CD4-positive, alpha-beta T cell treated with Interleukin-6 for 4 hours (primary cell): ENCODE results near the gene ERVFRD-1.

ENCODE experiments used
- DNase-seq: peaks from one replicate; pipeline ENCODE4 v3.0.0-alpha.2; 2020; ENCODE audit warnings: mixed read lengths

The ERVFRD-1 gene

DNA sequence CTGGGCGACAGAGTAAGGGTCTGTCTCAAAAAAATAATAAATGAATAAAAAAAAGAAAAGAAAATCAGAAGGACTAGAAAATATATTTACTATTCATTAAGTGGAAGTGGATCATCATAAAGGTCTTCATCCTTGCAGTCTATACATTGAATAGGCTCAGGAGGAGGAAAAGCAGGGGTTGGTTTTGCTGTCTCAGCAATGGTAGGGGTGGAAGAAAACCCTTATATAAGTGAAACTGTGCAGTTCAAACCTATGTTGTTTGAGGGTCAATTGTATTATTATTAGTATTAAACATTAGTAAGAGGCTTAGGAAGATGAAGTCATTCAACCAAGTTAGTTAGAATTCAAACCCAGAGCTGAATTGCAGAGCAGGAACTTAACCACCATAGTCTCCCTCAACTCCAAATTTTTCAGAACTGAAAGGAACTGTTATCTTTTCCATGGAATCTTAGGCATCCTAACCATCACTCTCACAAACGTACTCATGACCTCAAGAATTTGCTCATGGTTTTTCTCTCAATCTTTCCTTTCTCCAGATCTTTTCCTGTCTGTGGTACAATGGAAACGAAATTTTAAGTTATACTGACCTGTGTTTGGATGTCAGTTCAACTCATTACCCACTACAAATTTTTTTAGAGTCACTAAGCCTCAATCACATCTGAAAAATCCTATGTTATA lies 25.6 kb downstream of the ERVFRD-1 start:
- no peak for DNase-seq

GRCh38 chr6:11083956-11084355 lies 27.6 kb downstream of the ERVFRD-1 start:
- no peak for DNase-seq

- no peak for DNase-seq
Observed at GRCh38 chr6:11083491-11083890, 28.0 kb downstream of the ERVFRD-1 start.

DNA sequence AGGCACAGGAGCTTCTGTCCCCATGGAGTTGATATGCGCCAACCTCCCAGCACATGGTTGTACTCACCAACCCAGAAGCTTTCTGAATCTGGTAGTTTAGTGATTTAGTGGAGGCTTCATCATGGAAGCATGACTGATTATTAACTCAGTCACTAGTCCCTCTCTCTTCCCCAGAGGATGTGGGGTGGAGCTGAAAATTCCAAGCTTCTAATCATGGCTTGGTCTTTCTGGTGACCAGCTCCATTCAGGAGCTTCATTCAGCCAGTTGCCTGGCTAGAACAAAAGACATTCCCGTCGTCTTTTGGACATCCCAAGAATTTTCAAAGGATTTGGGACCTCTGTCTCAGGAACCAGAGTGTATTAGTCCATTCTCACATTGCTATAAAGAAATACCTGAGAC lies 31.2 kb downstream of the ERVFRD-1 start:
- no peak for DNase-seq

DNA sequence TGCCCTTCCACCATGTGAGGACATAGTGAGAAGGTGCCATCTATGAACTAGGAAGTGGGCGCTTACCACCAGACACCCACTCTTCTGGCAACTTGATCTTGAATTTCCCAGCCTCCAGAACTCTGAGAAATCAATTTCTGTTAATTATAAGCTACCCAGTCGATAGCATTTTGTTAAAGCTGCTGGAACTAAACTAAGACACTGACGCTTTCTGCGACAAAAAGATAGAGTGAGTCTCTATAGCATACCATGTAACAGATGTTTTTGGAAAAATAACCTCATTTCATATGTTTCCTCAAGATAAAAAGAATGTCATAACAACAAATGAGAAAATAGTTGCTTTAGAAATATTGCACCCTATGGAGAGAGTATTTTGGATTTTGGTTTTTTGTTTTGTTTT lies 33.3 kb downstream of the ERVFRD-1 start:
- DNase-seq, result no peak

DNA sequence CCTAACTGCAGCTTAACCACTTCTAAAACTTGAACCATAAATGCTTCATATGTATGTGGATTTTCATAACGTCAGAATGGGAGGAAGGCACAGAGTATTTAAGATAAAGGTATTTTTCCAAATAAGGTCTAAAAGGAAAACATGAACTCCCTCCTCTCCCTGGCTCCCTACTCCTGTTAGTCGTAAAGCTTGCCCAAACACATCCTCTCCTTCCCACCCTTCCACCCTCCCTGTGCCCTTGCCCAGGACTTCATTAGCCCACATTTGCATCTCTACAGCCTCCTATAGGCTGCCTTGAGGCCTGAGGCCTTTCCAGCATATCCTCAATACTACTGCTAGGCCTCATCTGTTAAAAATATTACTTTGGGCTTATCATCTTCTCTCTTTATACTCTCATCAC lies 35.0 kb downstream of the ERVFRD-1 start:
- DNase-seq, result no peak

DNA sequence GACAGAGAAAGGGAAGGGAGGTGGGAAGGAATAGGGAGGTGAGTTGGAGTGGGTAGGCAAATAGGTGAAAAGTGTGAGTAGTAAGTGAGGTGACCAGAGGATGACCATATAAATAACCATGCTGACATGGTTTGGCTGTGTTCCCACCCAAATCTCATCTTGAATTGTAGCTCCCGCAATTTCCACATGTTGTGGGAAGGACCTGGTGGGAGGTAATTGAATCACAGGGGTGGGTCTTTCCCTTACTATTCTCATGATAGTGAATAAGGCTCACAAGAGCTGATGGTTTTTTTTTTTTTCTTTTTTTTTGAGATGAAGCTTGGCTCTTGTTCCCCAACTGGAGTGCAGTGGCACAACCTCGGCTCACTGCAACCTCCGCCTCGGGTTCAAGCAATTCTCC lies 39.4 kb downstream of the ERVFRD-1 start:
- DNase-seq, result no peak

DNA sequence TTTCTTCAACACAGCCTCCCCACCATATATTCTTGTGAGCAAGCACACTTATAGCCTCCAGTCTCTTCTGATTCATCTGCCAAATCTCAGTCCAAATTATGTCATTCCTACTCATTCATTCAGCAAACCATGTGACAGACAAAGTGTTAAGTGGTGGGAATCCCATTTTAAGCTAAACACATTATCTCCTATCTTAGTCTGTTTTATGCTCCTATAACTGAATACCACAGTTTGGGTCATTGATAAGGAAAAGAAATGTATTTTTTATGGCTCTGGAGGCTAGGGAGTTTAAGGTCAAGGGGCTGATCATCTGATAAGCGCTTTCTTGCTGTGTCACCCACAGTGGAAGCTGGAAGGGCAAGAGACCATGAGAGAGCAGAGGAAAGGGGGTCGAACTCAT lies 41.8 kb downstream of the ERVFRD-1 start:
- DNase-seq, result no peak

GRCh38 chr6:11067348-11067747 lies 44.2 kb downstream of the ERVFRD-1 start:
- DNase-seq, result no peak

GRCh38 chr6:11066505-11067347 lies 44.8 kb downstream of the ERVFRD-1 start:
- DNase-seq, result no peak

DNA sequence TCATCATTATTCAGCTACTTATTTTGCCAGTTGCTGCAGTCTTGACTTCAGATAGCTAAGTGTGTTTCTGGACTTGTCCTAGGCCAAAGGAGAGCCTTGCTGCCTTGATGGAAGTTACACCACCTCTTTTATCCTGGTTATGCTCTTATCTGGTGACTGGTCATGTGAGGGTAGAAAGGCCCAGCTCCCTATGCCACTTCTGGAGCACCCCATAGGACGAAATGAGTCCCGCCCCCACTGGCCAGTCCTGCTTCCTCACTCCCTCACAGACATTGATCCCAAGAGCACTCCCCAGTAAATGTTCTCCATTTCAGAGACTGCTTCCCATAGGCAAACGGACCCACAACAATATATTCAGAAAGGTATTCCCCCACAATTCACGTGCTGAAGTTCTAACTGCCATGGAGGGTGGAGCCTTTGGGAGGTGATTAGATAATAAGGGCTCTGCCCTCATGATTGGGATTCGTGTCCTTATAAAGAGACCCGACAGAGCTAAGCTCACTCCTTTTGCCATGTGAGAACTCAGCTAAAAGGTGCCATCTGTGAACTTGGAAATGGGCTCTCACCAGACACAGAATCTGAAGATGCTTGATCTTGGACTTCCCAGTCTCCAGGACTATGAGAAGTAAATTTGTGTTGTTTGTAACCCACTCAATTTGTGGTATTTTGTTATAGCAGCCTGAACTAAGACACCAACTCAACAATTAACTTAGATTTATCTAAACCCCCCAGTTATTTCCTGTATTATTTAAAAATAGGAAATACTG lies 45.9 kb downstream of the ERVFRD-1 start:
- DNase-seq, result no peak

DNA sequence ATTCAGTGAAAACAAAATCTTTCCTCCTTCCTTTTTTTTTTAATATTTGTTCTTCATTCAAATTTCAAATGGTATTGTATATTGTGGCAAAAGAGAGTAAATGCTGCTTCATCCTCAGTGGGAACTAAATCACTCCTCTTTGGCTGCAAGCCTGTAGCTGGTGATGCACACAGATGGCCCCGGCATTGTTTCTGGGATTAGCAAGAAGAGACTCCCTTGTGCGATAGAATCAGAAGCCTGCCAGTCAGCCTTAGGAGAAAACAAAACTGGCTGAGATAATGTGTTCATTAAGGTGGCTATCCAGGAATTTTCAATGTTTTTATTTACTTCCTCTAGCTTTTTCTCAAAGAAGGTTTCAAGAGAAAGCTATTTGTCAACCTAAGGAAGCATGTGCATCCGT lies 46.7 kb downstream of the ERVFRD-1 start:
- DNase-seq, result no peak

- no peak for DNase-seq
Observed at GRCh38 chr6:11062715-11063114, 48.8 kb downstream of the ERVFRD-1 start.

- DNase-seq, result no peak
Observed at GRCh38 chr6:11062083-11062482, 49.4 kb downstream of the ERVFRD-1 start.

GRCh38 chr6:11058406-11058805 lies 53.1 kb downstream of the ERVFRD-1 start:
- no peak for DNase-seq

- DNase-seq, result no peak
Observed at GRCh38 chr6:11056871-11057270, 54.7 kb downstream of the ERVFRD-1 start.

- DNase-seq, result no peak
Observed at GRCh38 chr6:11055127-11055627, 56.3 kb downstream of the ERVFRD-1 start.

DNA sequence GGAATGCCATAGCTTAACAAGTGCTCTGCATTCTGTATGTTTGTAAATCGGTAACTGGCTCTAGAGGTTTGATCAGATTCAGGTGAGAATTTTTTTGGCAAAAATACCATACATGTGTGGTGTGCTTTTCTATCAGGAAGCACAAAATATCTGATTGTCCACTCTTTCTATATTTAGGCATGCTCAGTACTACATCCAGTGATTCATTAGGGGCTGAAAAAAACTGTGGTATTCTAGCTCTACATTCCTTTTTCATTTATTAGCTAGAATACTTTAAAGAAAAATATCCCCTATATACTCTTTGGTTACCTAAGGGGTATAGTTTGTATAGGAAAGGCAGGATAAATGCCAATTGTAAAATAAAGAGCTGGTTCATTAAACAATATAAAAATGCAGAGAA lies 56.8 kb downstream of the ERVFRD-1 start:
- no peak for DNase-seq

DNA sequence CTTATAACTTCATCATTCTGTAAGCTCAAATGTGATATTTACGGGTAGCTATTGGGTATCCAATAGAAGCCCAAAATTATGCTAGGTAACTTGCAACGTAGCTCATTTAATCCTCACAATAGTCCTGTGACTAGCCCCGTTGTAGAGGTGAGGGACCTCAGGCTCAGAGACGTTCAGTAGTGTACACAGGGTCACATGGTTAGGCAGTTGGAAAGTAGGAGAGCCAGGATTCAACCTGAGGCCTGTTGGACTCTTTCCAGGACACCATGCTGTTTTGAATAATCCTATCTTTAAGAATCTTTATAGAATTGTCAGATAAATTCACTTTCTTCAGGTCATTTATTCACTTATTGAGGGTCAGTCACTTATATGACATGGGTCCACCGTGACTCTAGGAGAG lies 58.2 kb downstream of the ERVFRD-1 start:
- DNase-seq, result no peak
